GM12878 (cell line): ENCODE measurements around the gene FBXL17.

Experiments
- ATF7 ChIP-seq: fragments of 450-650 bp; IDR thresholded peaks from 2 replicates; pipeline ENCODE4 v1.6.1; 2016; ENCODE audit warnings: low read depth, mild to moderate bottlenecking
- POLR2A ChIP-seq: IDR thresholded peaks from 2 replicates; pipeline ENCODE4 v1.6.1; 2011; ENCODE audit warnings: low read depth, mild to moderate bottlenecking, low read length
- RAD21 ChIP-seq: IDR thresholded peaks from 2 replicates; pipeline ENCODE4 v1.6.1; 2011; ENCODE audit warnings: mild to moderate bottlenecking, low read depth, low read length, moderate library complexity; ENCODE audit not compliant: insufficient read depth
- ZBED1 ChIP-seq: IDR thresholded peaks from 2 replicates; pipeline ENCODE4 v1.6.1; 2016; ENCODE audit warnings: borderline replicate concordance

DNA sequence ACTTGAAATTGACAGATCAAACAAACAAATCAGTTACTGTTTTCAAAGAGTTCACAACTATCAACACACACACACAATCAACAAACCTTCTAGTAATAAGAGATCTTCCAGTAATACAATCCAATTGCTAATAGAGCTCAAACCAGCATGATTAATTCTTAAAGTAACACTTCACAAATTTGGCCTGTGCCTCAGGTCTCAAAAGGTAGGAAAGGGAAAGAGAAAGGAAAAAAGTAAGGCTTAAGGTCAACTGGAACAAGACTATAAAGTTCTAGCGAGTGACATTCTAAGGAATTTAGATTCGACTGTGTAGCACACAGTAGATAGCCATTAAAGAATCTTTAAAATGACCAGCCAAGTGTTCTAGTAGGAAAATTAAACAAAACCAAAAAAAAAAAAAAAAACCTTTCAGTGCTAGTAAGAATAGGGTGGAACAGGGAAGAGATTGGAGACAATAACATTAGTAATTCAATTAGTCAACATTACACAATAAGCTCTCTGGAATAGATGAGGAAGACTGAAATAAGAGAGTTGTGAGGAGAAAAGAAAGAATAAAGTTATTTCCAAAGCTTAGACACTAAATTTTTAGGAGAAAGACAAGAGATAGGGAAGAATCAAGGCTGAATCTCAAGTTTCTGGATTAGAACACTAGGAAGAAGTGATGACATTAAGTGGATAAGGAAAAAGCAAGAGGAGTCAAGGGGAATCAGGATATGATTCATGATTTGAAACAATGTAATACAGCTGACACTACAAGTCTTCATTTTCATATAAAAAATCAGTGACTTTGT lies 86.1 kb downstream of the FBXL17 start:
- TF ChIP-seq POLR2A, result no peak
- no peak for TF ChIP-seq ATF7
- TF ChIP-seq RAD21, result no peak
- TF ChIP-seq ZBED1, result no peak
